Measurements from ENCODE around the gene EDNRA. TPM values are rescaled to one million over a fixed set of nuclear protein-coding genes. Genes with fewer than 3 reads are reported as not detected.

The EDNRA gene
- total RNA-seq, 1 donor from 2014 or later = 9.7 TPM

GRCh38 chr4:147542229-147542990 is 61.5 kb downstream of the EDNRA start:
- DNase-seq = no peak

- no peak for DNase-seq
Measured at GRCh38 chr4:147543034-147543433, 62.1 kb downstream of the EDNRA start.

DNA sequence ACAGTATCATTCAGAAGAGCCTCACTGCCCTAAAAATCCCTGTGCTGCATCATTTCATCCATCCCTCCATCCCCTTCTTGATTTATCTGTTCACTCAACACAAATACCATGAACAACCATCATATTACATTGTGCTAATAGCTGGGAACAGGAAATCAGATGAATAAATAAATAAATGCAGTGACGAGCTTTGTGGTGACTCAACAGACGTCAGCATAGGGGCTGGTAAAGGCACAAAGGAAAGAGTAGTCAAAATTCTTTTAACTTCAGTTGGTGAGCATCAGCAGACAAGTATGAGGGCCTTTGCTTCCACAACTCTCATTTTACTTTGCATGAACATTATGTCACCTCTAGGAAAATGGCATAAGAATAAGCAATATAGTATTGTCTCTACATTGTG is 65.5 kb downstream of the EDNRA start:
- no peak for DNase-seq

DNA sequence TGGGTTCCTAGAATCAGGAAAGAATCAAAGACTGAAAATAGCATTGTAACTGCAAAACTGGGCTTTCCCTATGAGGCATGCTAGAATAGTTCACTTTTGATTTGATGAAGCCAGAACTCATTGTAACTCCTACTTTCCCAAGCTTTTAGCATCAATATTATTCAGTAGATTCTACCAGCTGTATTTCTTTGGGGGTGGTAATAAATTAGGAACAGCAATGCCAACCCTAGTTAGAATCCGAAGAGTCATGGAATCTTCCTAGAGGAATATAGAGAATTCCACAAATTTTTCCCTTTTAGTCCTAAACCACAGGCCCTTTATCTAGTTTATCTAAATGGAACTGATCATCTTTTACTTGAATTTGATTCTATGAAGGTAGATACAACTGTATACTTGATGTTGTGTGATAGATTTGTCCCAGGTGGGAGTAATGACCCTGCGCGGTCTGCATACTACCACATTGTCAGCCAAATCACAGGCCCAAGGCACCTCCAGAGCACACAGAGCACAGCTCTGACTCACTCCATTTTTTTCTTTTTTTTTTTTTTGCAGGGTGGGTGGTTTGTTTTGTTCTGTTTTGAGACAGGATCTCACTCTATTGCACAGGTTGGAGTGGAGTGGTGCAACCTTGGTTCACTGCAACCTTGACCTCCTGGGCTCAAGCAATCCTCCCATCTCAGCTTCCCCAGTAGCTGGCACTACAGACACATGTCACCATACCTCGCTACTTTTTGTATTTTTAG is 66.6 kb downstream of the EDNRA start:
- DNase-seq = no peak

- no peak for DNase-seq
Measured at GRCh38 chr4:147548256-147548655, 67.4 kb downstream of the EDNRA start.

DNA sequence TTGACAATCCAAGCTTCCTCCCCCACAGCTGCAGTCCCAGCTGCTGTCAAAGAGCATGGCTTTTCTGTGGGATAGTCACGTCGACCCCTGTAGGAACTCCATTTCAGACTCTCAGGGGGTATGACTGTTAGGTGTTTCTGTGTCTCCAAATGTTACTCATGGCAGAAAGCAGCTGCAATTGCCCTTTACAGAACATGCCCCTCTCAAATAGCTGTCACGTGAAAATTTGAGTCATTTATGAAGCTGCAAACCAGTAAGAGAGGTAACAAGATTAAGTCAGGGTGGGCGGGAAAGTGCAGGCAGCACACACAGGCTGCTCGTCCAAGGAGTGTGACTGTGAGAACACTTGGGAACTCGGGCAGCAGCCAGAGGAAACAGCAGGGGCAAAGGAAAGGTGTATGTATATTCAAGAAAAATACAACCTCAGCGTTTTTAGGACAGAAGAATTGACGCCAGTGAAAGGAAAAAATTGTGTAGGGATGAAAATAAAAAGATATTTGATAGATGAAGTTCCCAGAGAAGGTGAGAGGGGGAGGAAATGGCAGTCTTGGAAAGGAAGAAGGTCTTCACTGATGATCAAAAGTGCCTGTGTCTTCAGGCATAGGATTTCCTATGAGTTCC is 69.8 kb downstream of the EDNRA start:
- no peak for DNase-seq

DNA sequence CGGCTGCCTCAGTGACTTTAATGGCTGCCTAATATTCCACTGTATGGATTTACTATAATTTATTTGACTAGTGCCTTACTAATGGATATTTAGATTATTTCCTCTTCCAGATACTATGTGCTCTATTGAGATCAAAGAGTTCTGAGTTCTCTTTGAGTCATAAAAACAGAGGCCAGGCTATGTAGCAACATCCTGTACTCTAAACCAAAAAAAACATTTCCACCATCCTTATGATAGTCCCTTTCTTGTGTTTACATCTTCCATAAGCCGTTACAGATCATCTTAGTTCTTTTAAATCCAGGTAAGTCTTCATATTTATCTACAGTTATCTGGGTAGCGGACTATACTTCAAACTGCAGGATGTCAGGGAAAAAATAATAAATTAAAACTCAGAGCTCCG is 79.7 kb downstream of the EDNRA start:
- DNase-seq = no peak

- DNase-seq = no peak
Measured at GRCh38 chr4:147566762-147567161, 85.9 kb downstream of the EDNRA start.

- DNase-seq = no peak
Measured at GRCh38 chr4:147567276-147567675, 86.4 kb downstream of the EDNRA start.

DNA sequence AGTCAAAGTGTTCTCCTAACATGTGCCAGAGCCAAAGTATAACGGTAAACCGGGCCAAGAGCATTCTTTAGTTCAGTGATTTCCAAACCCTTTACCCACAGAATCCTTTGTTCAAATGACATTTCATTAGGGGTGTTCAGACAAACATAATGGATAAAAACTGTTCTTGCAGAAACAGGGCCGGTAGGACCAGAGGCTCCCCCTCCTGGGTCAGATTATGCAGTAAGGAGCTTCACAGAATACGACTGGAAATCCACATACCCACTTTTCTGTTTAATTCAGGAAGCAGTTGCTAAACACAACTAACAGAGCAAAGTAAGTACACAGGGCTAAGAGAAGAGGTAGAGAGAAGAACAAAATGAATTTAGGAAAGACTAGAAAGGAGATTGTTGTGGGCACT is 89.7 kb downstream of the EDNRA start:
- DNase-seq = no peak

DNA sequence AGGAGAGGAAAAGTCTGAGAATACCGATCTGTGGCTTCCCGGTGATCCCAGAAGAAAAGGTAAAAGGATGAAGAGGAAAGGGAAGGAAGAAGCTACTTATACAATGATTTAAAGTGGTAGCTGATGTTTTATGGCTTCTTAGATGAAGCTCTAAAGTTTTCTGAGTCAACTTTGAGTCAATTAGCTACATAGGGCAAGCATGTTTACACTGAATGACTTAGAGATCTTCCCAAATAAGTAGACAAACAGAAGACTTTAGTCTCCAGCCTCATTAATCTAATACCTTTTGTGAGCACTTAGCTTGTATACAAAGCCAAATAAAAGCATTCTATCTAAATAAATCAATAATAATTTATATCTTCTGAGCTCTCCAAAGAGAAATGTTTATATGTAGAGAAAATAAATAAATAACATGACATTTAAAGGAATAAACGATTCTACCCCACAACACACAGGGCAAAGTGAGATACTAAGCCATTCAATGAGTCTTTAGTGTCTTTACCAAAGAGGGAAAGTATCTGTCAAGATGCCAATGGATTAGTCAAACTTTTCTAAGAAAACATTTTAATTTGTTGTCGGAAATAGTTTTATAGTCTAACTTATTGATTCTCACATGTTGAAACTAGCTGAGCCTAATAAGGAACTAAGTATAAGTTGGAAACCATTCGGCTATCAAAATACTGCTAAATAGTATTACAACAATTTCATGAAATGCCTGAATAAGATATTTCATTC is 90.3 kb downstream of the EDNRA start:
- no peak for DNase-seq

- DNase-seq = no peak
Measured at GRCh38 chr4:147576084-147576483, 95.2 kb downstream of the EDNRA start.

GRCh38 chr4:147578051-147578476 is 97.2 kb downstream of the EDNRA start:
- DNase-seq = no peak

GRCh38 chr4:147578593-147578992 is 97.7 kb downstream of the EDNRA start:
- DNase-seq = no peak

- DNase-seq = no peak
Measured at GRCh38 chr4:147580396-147580795, 99.5 kb downstream of the EDNRA start.

DNA sequence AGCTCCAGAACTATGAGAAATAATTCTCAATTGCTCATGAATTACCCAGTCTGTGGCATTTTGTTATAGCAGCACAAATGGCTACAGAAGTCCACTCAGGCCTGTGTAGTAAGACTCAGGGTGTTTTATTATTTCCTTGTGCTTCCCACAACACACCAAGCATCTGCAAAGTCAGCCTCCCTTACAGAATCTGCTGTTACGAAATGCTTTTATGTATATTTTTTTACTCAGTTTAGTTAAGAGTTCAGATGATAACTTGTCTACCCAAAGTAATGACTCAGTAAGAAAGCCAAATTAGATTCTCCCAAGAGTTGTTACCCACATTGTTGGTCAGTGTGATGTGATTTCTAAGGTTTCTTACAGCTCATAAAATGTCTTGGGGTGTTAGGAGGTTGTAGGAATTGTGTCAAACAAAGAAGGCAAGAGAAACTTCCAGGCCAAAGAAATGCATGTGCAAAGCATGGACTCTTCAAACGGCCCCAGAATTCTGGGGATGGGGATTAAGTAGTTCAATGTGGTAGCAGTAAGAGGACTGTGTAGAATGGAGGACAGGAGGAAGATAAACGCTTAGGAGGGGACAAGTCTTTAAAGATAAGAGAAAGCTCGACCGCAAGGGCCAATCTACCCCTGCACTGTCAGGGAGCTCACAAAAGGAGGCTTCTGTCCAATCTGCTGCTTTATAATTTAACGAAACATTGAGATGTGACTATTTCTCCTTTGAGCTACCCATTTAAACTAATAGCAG is 100.9 kb downstream of the EDNRA start:
- no peak for DNase-seq

- no peak for DNase-seq
Measured at GRCh38 chr4:147582386-147583060, 101.6 kb downstream of the EDNRA start.

GRCh38 chr4:147583876-147584275 is 103.0 kb downstream of the EDNRA start:
- DNase-seq = no peak

DNA sequence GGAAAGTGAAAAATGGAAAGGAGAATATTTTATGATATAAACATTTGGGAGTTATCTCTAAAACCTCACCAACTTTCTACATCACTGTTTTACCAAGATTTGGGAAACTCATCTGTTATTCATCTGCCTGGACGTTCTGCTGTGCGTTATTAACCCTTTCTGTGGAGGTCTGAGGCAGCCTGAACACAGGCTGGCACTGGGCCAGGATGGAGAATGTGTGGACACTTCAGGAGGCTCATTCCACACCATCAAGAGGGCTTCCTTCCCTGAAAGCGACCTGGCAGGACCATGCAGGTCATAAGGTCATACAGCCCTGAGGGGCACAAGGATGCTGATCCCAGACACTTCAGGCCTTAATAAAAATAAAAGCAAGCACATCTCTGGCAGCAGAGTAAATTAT is 105.1 kb downstream of the EDNRA start:
- no peak for DNase-seq

DNA sequence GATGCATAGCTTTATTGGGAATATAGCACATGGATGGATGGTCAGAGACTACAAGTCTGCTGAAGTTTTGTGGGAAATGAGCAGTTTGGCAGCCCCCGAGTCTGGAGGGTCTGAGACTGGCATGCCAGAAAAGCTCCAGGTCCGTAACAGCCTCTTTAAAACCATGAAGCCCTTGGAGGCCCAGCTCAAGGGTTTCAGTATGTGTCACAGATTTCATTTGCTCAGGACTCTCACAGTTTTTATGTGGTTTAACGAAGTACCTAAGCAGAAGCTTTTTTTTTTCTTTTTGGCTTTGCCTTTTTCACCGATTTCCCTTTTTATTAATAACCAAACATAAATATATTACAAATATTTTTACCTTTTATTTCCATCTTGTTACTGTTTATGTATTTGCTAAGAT is 105.7 kb downstream of the EDNRA start:
- no peak for DNase-seq

DNA sequence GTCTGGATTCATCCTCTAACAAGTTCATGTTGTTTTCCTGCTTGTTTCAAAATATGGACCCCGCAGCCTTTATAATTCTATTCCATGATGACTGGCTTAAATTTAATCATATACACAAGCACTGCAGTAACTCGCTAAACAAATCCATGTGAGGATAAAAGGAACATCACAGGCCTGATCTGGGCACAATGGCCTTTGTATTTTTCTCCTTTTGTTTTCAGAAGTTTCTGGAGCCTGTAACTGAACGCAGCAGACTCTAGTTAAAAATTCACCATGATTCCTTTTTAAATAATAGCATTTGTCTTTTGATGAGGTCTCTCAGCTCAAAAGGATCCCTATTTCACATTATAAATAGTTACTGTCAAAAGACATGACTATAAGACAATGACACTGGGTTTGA is 106.1 kb downstream of the EDNRA start:
- DNase-seq = no peak

Data from occipital lobe (tissue), 2 donors.